Measurements from ENCODE around the gene VWA8. TPM values are rescaled to one million over a fixed set of nuclear protein-coding genes. Genes with fewer than 3 reads are reported as not detected.

Gene VWA8
- total RNA-seq, 4 donors from 2014 or later: 27.1 to 39.7 (median 30.4) TPM

GRCh38 chr13:41563341-41563983 is 397.4 kb downstream of the VWA8 start:
- 80 to 84% methylated on average over 7 of the region's 7 CpGs for WGBS, 2 donors
- H3K9me3 ChIP-seq: no peaks in the 10 kb centered on the region
- no peak overlapping the region for H3K4me3 ChIP-seq (replicated peaks in 1 of 3)
- intact Hi-C loops (cut with DNase I): no loop called here
- H3K4me1 ChIP-seq: peaks cover 0 to 9% of the 10 kb centered on the region in 2 donors
- DNase-seq: no peak
- no peak overlapping the region for H3K27ac ChIP-seq
- no peak for TF ChIP-seq CTCF (IDR thresholded peaks at IDR 0.05)
- no peak for TF ChIP-seq POLR2A (IDR thresholded peaks at IDR 0.05)
- H3K36me3 ChIP-seq: no peaks in the 10 kb centered on the region
- no peaks in the 10 kb centered on the region for H3K27me3 ChIP-seq

- peaks cover 0 to 9% of the 10 kb centered on the region in 2 donors for H3K4me1 ChIP-seq
- no peak overlapping the region for H3K4me3 ChIP-seq (replicated peaks in 1 of 3)
- intact Hi-C loops (cut with DNase I): no loop called here
- H3K36me3 ChIP-seq: no peaks in the 10 kb centered on the region
- TF ChIP-seq CTCF (IDR thresholded peaks at IDR 0.05): no peak
- no peak for TF ChIP-seq POLR2A (IDR thresholded peaks at IDR 0.05)
- H3K27me3 ChIP-seq: no peaks in the 10 kb centered on the region
- WGBS, 2 donors: 88 to 89% methylated on average over 6 of the region's 6 CpGs
- no peaks in the 10 kb centered on the region for H3K9me3 ChIP-seq
- H3K27ac ChIP-seq: no peak overlapping the region
- no peak for DNase-seq
These were observed 398.2 kb downstream of the VWA8 start for GRCh38 chr13:41562541-41563178.

GRCh38 chr13:41562083-41562482 is 398.8 kb downstream of the VWA8 start:
- 67 to 76% methylated on average over 7 of the region's 7 CpGs for WGBS, 2 donors
- no peaks in the 10 kb centered on the region for H3K36me3 ChIP-seq
- H3K4me1 ChIP-seq: peaks cover 0 to 9% of the 10 kb centered on the region in 2 donors
- no peaks in the 10 kb centered on the region for H3K27me3 ChIP-seq
- no peak overlapping the region for H3K27ac ChIP-seq
- no peak overlapping the region for H3K4me3 ChIP-seq (replicated peaks in 1 of 3)
- intact Hi-C loops (cut with DNase I): no loop called here
- no peaks in the 10 kb centered on the region for H3K9me3 ChIP-seq
- no peak for TF ChIP-seq POLR2A (IDR thresholded peaks at IDR 0.05)
- no peak for TF ChIP-seq CTCF (IDR thresholded peaks at IDR 0.05)
- DNase-seq: peak; percentile 17 to 23

GRCh38 chr13:41561170-41561569 is 399.7 kb downstream of the VWA8 start:
- Histone ChIP-seq H3K4me3 (replicated peaks in 1 of 3) (no peak overlapping the region), H3K9me3 (no peaks in the 10 kb centered on the region), H3K4me1 (peaks cover 0 to 9% of the 10 kb centered on the region in 2 donors), H3K27me3 (no peaks in the 10 kb centered on the region), H3K27ac (no peak overlapping the region), H3K36me3 (no peaks in the 10 kb centered on the region)
- intact Hi-C loops (cut with DNase I): no loop called here
- TF ChIP-seq CTCF (IDR thresholded peaks at IDR 0.05) (no peak), POLR2A (IDR thresholded peaks at IDR 0.05) (no peak)
- 39 to 43% methylated on average over 4 of the region's 4 CpGs for WGBS, 2 donors
- DNase-seq: peak; percentile 30 to 55

All from thyroid gland (tissue), 4 donors.